GM21529 (cell line): ENCODE measurements around the gene DEFB128.

ENCODE experiments used
- ATAC-seq: cut with Tn5 transposase; IDR thresholded peaks from one replicate; pipeline ENCODE4 v1.9.1; 2021; ENCODE audit not compliant: unreplicated experiment

Gene DEFB128

DNA sequence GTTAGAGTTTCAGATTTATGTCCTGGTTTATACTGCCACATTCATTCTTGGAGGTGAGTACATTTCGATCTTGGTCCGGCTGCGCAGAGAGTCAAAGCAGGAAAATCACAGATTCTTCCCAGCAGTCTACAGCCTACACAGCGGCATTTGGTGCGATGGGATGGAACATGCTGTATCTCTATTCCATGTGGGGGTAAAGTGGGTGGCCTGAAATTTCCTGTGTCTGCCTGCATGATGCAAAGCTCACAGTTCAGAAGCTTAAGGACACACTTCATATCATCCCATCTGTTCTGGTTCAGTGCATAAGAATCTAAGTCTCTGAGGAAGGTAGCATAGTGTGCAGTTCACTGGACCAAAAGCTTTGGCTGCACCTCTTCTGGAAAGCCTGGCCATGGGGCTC lies 32.4 kb downstream of the DEFB128 start, which contains the start of gene DEFB127:
TSS of gene DEFB127 (plus strand) at position 301 of the 400 bp plus-strand sequence. CDS start at position 392, 91 bp downstream.
- ATAC-seq: no peak

DNA sequence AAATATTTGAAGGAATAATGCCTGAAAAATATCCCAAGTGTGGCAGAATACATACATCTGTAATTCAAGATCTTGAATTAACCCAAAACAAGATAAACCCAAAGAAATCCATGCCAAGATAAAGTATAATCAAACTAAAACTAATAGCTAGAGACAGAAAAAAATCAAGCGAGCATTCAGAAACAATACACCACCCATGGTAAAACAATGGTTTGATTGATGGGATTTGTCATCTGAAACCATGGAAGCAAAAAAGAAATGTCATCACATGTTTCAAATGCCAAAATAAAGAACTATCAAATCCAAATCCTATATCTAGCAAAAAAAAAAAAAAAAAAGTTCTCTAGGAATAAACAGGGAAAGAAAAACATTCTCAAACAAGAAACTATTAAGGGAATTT lies 37.4 kb downstream of the DEFB128 start:
- ATAC-seq: no peak

DNA sequence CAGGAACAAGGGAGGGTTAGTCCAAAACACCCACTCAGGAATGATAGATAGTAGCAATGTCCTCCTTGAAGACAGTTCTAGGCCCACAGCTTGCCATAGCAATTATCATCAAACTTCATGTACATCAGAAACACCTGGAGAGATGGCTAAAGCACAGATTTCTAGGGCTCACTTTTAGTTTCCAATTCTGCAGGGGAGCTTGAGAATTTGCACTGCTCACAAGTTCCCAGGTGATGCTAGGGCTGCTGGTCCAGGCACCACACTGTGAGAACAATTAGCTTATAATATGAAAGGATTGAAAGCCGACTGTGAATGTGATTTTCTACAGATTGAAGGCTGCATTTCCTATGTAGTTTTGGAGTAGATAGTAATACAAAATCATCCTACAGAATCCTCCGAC lies 43.6 kb downstream of the DEFB128 start:
- no peak for ATAC-seq

DNA sequence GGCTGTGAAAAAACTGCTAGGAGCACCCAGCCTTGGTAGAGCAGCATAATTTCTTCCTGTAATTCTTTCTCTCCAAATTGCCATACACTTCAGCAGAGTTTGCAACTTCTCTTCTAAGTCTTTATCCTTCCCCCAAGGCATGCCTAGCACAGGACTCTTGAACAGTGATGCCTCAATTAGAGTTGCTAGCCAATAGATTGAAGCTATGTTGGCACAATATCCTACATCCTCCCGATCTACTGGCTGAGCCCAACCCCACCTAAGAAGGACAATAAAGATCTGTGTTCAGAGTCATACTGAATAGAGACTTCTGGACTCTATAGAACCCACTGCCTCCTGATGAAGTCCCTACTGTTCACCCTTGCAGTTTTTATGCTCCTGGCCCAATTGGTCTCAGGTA lies 47.2 kb downstream of the DEFB128 start, which contains the start of gene DEFB126:
TSS of gene DEFB126 (plus strand) at position 301 of the 400 bp plus-strand sequence. CDS start at position 340, 39 bp downstream.
- ATAC-seq: no peak
